22Rv1 (cell line): ENCODE data around the gene ACACB.

Experiments
- CTCF ChIP-seq: fragments of 450-650 bp; IDR thresholded peaks from 2 replicates; pipeline ENCODE4 v1.5.1; 2017; ENCODE audit warnings: mild to moderate bottlenecking
- ZFX ChIP-seq: fragments of 450-650 bp; IDR thresholded peaks from 2 replicates; pipeline ENCODE4 v1.6.1; 2017; ENCODE audit warnings: antibody characterized with exemption, borderline replicate concordance

GRCh38 chr12:109203480-109203879, 87.1 kb downstream of the ACACB start:
- no peak for TF ChIP-seq CTCF
- no peak for TF ChIP-seq ZFX
